PC-3 (cell line): Measurements from ENCODE around the gene TMEM254. TPM values are rescaled to one million over a fixed set of nuclear protein-coding genes. Genes with fewer than 3 reads are reported as not detected.

Experiments used
- ATAC-seq: fragments of 200-7000 bp; cut with Tn5 transposase; 2 replicates; pipeline ENCODE4 v1.9.1; 2020; ENCODE audit warnings: mild to moderate bottlenecking, moderate library complexity
- BruUV-seq: library from RNA; stranded (reverse); fragments of 400-500 nt; replicated peaks from 2 replicates; lab custom pipeline; 2021; lab: Mats Ljungman, UMichigan
- CTCF ChIA-PET: fragments of 300-600 bp; sonication (Branson Sonifier 250); formaldehyde crosslinking; loops from one replicate; lab custom pipeline; 2022; ENCODE audit warnings: antibody characterized with exemption; lab: Charles Lee
- POLR2A ChIA-PET: fragments of 300-600 bp; sonication (Branson Sonifier 250); formaldehyde crosslinking; loops from one replicate; lab custom pipeline; 2022; ENCODE audit warnings: antibody characterized with exemption; ENCODE audit not compliant: unreplicated experiment; lab: Charles Lee
- DNase-seq: peaks from one replicate; pipeline ENCODE4 v3.0.0-alpha.2; 2015
- H2AFZ ChIP-seq: fragments of 300-600 bp; sonication (generic); 2 replicates; pipeline ENCODE4 v1.6.0; 2016; ENCODE audit warnings: antibody characterized with exemption, low read length
- H3F3A ChIP-seq: fragments of 300-600 bp; sonication (generic); one replicate; pipeline ENCODE4 v1.6.0; 2017; ENCODE audit warnings: antibody characterized with exemption, low read length, control low read depth, mild to moderate bottlenecking; ENCODE audit not compliant: unreplicated experiment
- H3K27ac ChIP-seq: fragments of 300-600 bp; sonication (generic); 2 replicates; pipeline ENCODE4 v1.5.1; 2016; ENCODE audit warnings: mild to moderate bottlenecking, low read length
- H3K27me3 ChIP-seq: fragments of 300-600 bp; sonication (generic); 2 replicates; pipeline ENCODE4 v1.6.1; 2016; ENCODE audit warnings: low read length, mixed read lengths
- H3K36me3 ChIP-seq: fragments of 300-600 bp; sonication (generic); 2 replicates; pipeline ENCODE4 v1.6.1; 2016; ENCODE audit warnings: low read depth, mixed run types, low read length, mixed read lengths
- H3K4me1 ChIP-seq: fragments of 300-600 bp; sonication (generic); 2 replicates; pipeline ENCODE4 v1.5.1; 2016; ENCODE audit warnings: low read length; ENCODE audit not compliant: insufficient read depth
- H3K4me2 ChIP-seq: fragments of 300-600 bp; sonication (generic); 2 replicates; pipeline ENCODE4 v1.6.0; 2016; ENCODE audit warnings: low read length
- H3K4me3 ChIP-seq: fragments of 300-600 bp; sonication (generic); 2 replicates; pipeline ENCODE4 v1.5.1; 2016; ENCODE audit warnings: mild to moderate bottlenecking, low read length, mixed read lengths
- H3K79me2 ChIP-seq: fragments of 300-600 bp; sonication (generic); 2 replicates; pipeline ENCODE4 v1.6.1; 2017; ENCODE audit warnings: low read length, mixed read lengths
- H3K9ac ChIP-seq: fragments of 300-600 bp; sonication (generic); 2 replicates; pipeline ENCODE4 v1.6.0; 2016; ENCODE audit warnings: mild to moderate bottlenecking, low read length
- H3K9me2 ChIP-seq: fragments of 300-600 bp; sonication (generic); replicated peaks from 2 replicates; pipeline ENCODE4 v1.6.1; 2016; ENCODE audit warnings: mixed run types, low read length, mixed read lengths
- H3K9me3 ChIP-seq: fragments of 300-600 bp; sonication (generic); 2 replicates; pipeline ENCODE4 v1.6.1; 2016; ENCODE audit warnings: low read length, mixed read lengths
- H4K20me1 ChIP-seq: fragments of 300-600 bp; sonication (generic); 2 replicates; pipeline ENCODE4 v1.6.1; 2016; ENCODE audit warnings: low read length, mixed read lengths
- CTCF ChIP-seq: fragments of 300-600 bp; sonication (generic); conservative IDR thresholded peaks from 2 replicates; pipeline ENCODE4 v1.5.1; 2017; ENCODE audit warnings: antibody characterized with exemption, low read depth, mild to moderate bottlenecking, low read length
- EZH2 ChIP-seq: fragments of 300-600 bp; sonication (generic); IDR thresholded peaks from one replicate; pipeline ENCODE4 v1.6.1; 2017; ENCODE audit warnings: antibody characterized with exemption, mild to moderate bottlenecking, low read length; ENCODE audit not compliant: unreplicated experiment
- EZH2phosphoT487 ChIP-seq: fragments of 300-600 bp; sonication (generic); IDR thresholded peaks from 2 replicates; pipeline ENCODE4 v1.6.1; 2018; ENCODE audit warnings: mild to moderate bottlenecking, antibody characterized with exemption, low read length, borderline replicate concordance
- intact Hi-C: fragments of 100-400 bp; cut with micrococcal nuclease; formaldehyde crosslinking; loops from 2 replicates; pipeline ENCODE4 v1.9.0; 2023
- total RNA-seq: library from RNA; depleted of rRNA; stranded (reverse); fragments of >200 nt; gene quantifications from 2 replicates; pipeline ENCODE4 v1.2.3, GENCODE V29; 2014

The TMEM254 gene
- total RNA-seq, 1 experiment from 2014 or later: 68.3 TPM

GRCh38 chr10:80100116-80100515, 21.7 kb downstream of the TMEM254 start:
- CTCF ChIA-PET: no interaction called here
- intact Hi-C loops: no loop called here
- no peak for TF ChIP-seq EZH2
- TF ChIP-seq EZH2phosphoT487: no peak
- no peak for TF ChIP-seq CTCF
- Histone ChIP-seq H3K9me3 (no peaks in the 10 kb centered on the region), H3K9ac (no peak overlapping the region), H3F3A (no peaks in the 10 kb centered on the region), H3K4me2 (no peak overlapping the region), H3K36me3 (no peaks in the 10 kb centered on the region), H3K27me3 (no peaks in the 10 kb centered on the region), H2AFZ (no peak overlapping the region), H3K4me3 (no peak overlapping the region), H4K20me1 (no peaks in the 10 kb centered on the region), H3K27ac (no peak overlapping the region), H3K79me2 (no peaks in the 10 kb centered on the region), H3K9me2 (no peaks in the 10 kb centered on the region), H3K4me1 (peaks cover 19% of the 10 kb centered on the region)
- ATAC-seq (peak; percentile 11; the same call in 1 of the 2 replicates), DNase-seq (no peak)
- POLR2A ChIA-PET: no interaction called here
- no TSS peak for BruUV-seq

GRCh38 chr10:80100861-80101695, 22.6 kb downstream of the TMEM254 start:
- no peaks in the 10 kb centered on the region for H4K20me1 ChIP-seq
- no peaks in the 10 kb centered on the region for H3K27me3 ChIP-seq
- ChIA-PET CTCF (no interaction called here), POLR2A (no interaction called here)
- H3K27ac ChIP-seq: no peak overlapping the region
- intact Hi-C loops: no loop called here
- peak overlapping the region; percentile 74 for H3K4me2 ChIP-seq
- no peak overlapping the region for H3K9ac ChIP-seq
- no TSS peak for BruUV-seq
- H2AFZ ChIP-seq: peak overlapping the region; percentile 69
- H3K4me3 ChIP-seq: peak overlapping the region; percentile 42
- H3K4me1 ChIP-seq: peaks cover 23% of the 10 kb centered on the region
- no peaks in the 10 kb centered on the region for H3K9me3 ChIP-seq
- TF ChIP-seq EZH2phosphoT487 (no peak), CTCF (no peak), EZH2 (no peak)
- H3K36me3 ChIP-seq: no peaks in the 10 kb centered on the region
- H3F3A ChIP-seq: no peaks in the 10 kb centered on the region
- no peaks in the 10 kb centered on the region for H3K79me2 ChIP-seq
- H3K9me2 ChIP-seq: no peaks in the 10 kb centered on the region
- DNase-seq (peak; percentile 99), ATAC-seq (peak; percentile 73)
